Activated naive CD4-positive, alpha-beta T cell treated with anti-CD3 and anti-CD28 coated beads, Interleukin-2, amount 10 ng/mL, durations not matched to agents 7 days and 5 days (primary cell): ENCODE data around the gene OR10A3.
"Not testable (repeated sequence)": the region's sequence is repeated elsewhere in the genome, so short reads cannot be mapped to it uniquely, and the experiment has no call there.

Experiments used
- CTCF ChIA-PET: fragments of 350-600 bp; sonication (Branson Sonifier 250); formaldehyde crosslinking; loops from one replicate; lab custom pipeline; 2021; ENCODE audit warnings: antibody characterized with exemption; lab: Charles Lee
- DNase-seq: peaks from one replicate; pipeline ENCODE4 v3.0.0-alpha.2; 2020
- H3K27ac Mint-ChIP-seq: one replicate; pipeline ENCODE4 v1.8.0; 2021; ENCODE audit warnings: mild to moderate bottlenecking, moderate library complexity, mixed read lengths
- H3K27me3 Mint-ChIP-seq: one replicate; pipeline ENCODE4 v1.8.0; 2021; ENCODE audit warnings: mild to moderate bottlenecking, mixed read lengths
- H3K36me3 Mint-ChIP-seq: one replicate; pipeline ENCODE4 v1.8.0; 2021; ENCODE audit warnings: mixed read lengths
- H3K4me1 Mint-ChIP-seq: one replicate; pipeline ENCODE4 v1.8.0; 2021; ENCODE audit warnings: mixed read lengths
- H3K4me3 Mint-ChIP-seq: one replicate; pipeline ENCODE4 v1.8.0; 2021; ENCODE audit warnings: mild to moderate bottlenecking, moderate library complexity, mixed read lengths
- H3K9me3 Mint-ChIP-seq: one replicate; pipeline ENCODE4 v1.8.0; 2021; ENCODE audit warnings: mixed read lengths

The OR10A3 gene, protein sequence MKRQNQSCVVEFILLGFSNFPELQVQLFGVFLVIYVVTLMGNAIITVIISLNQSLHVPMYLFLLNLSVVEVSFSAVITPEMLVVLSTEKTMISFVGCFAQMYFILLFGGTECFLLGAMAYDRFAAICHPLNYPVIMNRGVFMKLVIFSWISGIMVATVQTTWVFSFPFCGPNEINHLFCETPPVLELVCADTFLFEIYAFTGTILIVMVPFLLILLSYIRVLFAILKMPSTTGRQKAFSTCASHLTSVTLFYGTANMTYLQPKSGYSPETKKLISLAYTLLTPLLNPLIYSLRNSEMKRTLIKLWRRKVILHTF

DNA sequence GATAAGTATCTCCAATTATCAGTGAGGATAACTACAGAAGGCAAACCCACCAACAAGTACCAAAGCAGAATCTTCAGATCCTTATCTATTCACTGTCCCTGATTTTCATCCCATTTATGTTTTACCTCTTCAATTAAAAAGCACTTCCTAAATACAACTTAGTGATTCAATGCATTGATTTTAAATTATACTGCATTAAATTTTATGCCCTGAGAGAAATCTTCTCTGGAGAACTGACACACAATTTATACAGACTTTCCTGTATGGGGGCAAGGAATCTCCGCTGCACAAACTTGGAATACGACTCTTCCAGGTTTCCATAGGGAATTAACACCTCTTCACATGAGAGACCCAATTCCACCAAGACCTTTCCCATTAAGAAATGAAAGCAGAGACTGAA lies at the start of gene OR10A3:
Gene OR10A3 (minus strand): TSS at position 101 of the 400 bp plus-strand sequence. CDS start 2,188 bp downstream, outside the sequence.
- Mint-ChIP-seq H3K27ac (no peak within 1 kb of the TSS), H3K36me3 (no peaks in the 10 kb centered on the region), H3K9me3 (peaks cover 15% of the 10 kb centered on the region), H3K27me3 (peaks cover 5% of the 10 kb centered on the region), H3K4me3 (no peak within 1 kb of the TSS), H3K4me1 (no peaks in the 10 kb centered on the region)
- CTCF ChIA-PET: no interaction called here
- DNase-seq: no peak

DNA sequence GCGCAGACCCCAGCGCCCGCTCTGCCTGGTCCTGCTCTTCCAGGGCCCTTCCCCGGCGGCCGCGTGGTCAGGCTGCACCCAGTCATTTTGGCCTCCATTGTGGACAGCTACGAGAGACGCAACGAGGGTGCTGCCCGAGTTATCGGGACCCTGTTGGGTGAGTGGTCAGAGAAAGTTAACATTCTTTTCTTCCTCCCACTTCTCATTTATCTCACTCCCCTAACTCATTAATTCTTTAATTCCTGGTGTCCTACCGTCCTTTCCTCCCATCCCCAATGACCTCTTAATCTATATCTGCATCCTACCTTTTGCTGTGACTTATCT lies 46.0 kb upstream of the OR10A3 start:
- Mint-ChIP-seq H3K4me1 (peaks cover 38% of the 10 kb centered on the region), H3K27ac (peak overlapping the region; percentile 89), H3K4me3 (peak overlapping the region; percentile 83)
- H3K9me3 Mint-ChIP-seq, DNase-seq, H3K36me3 Mint-ChIP-seq, H3K27me3 Mint-ChIP-seq: not testable (repeated sequence)
- CTCF ChIA-PET: interaction anchor here (0.9 to 1.9 kb wide), 9 partner anchors 12 to 889 kb away, joined by 3 to 30 read pairs (median 4); no protein-coding TSS in a partner anchor

DNA sequence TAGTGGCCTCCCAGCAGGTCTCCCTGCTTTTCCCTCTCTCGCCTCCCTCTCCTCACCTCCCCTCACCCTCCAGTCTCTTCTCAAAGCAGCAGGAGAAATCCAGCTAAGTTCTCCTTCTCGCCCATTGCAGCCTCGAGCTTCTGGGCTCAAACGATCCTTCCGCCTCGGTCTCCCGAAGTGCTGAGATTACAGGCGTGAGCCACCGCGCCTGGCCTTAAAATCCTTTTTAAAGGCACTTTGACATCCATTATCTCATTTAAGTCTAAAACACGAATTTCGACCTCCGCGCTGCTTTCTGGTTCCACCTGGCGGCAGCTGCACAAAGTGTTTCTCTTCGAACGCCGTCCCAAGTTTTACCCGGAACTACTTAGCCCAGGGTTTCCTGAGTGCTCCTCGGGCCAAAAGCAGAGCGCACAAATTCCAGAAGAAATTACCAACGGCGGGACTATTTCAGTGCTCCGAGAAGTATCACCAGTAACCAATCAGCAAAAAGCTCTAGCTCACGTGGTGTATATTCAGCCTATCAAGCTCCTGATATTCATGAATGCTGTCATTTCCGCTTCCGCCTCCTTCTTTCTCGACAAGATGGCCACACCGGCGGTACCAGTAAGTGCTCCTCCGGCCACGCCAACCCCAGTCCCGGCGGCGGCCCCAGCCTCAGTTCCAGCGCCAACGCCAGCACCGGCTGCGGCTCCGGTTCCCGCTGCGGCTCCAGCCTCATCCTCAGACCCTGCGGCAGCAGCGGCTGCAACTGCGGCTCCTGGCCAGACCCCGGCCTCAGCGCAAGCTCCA lies 45.5 kb upstream of the OR10A3 start, which contains the start of gene EIF3F:
Gene EIF3F (plus strand): TSS at position 570 of the 792 bp plus-strand sequence. CDS start 16 bp downstream, at position 586.
- DNase-seq: peak; percentile 93
- no peaks in the 10 kb centered on the region for H3K27me3 Mint-ChIP-seq
- peak within 1 kb of the TSS; percentile 83 for H3K4me3 Mint-ChIP-seq
- H3K9me3 Mint-ChIP-seq: no peaks in the 10 kb centered on the region
- peaks cover 4% of the 10 kb centered on the region for H3K36me3 Mint-ChIP-seq
- CTCF ChIA-PET: interaction anchor here (0.9 to 1.9 kb wide), 11 partner anchors 12 to 889 kb away, joined by 3 to 30 read pairs (median 4); no protein-coding TSS in a partner anchor
- H3K27ac Mint-ChIP-seq: peak within 1 kb of the TSS; percentile 89
- peaks cover 38% of the 10 kb centered on the region for H3K4me1 Mint-ChIP-seq

DNA sequence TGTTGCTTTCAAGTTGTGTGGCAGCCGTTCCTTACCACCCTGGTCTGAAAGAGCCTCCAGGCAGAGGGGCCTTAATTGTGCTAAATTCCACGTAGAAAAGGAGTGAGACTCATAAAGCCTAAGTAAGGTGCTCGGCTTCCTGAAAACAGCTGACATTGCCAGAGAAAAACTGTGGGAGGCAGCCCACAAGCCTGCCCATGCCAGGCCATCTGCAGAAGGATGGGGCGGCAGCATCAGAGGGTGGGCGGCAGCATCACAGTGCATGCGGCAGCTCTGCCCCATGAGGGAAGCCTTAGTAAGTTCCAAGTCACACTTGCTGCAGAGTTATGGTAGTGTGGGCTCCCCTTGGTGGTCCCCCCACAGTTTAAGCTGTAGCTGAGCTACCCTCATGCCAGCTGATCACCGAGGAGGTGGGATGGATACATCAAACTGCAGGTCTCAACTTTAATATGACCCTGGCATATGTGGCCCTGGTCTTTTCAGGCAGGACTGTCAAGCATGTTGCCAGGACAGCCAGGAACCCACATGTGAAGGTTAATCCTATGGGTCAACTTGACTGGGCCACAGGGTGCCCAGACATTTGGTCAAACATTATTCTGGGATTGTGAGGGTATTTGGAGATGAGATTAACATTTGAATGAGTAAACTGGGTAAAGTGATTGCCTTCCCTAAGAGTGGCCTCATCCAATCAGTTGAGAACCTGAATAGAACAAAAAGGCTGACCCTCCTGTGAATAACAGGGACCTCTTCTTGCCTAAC lies 42.5 kb upstream of the OR10A3 start:
- H3K4me3 Mint-ChIP-seq: no peak overlapping the region
- no peaks in the 10 kb centered on the region for H3K27me3 Mint-ChIP-seq
- CTCF ChIA-PET: no interaction called here
- no peaks in the 10 kb centered on the region for H3K9me3 Mint-ChIP-seq
- H3K36me3 Mint-ChIP-seq: peaks cover 2% of the 10 kb centered on the region
- no peak overlapping the region for H3K27ac Mint-ChIP-seq
- no peak for DNase-seq
- H3K4me1 Mint-ChIP-seq: peaks cover 22% of the 10 kb centered on the region

DNA sequence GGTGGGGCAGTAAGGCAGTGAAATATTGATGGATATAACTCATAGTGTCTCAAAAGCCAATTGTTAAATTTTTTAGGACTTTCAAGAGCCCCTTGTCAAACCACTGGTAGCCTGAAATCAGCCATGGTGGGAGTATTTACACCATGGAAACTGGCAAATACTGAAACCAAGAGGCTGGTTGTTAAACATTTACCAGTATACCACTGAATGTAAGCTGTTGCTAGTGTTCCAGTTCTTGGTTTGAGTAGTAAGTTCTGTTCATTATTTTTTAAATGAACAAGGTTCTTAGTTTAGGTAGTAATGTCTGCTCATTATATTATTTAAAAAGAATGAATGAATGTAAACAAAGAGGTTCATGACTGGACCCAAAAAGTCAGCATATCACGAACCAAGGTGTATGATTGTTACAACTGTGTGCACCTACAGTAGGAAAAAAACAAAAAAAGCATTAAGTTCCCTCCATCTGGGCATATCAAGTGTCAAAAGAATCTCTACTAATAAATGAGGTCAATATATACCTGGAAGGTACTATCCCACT lies 41.1 kb upstream of the OR10A3 start:
- Mint-ChIP-seq H3K27me3 (no peaks in the 10 kb centered on the region), H3K4me3 (no peak overlapping the region)
- CTCF ChIA-PET: no interaction called here

DNA sequence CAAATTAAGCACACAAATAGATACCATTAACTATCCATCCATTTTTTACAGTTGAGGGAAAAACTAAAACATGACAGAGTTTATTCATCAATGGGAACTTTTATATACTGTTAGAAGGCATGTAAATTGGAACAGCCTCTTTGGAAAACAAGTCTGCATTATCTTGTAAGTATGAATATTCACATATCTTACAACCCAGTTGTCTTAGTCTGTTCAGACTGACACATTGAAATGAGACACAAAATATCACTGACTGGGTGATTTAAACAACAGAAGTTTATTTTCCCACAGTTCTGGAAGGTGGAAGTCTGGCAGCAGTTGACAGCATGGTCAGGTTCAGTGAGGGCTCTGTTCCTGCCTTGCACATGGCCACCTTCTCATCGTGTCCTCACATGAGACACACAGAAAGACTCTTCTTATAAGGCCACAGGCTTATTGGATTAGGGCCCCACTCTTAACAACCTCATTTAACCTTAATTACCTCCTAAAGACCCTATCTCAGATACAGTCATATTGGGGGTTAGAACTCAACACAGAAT lies 40.2 kb upstream of the OR10A3 start:
- Mint-ChIP-seq H3K27me3 (no peaks in the 10 kb centered on the region), H3K4me1 (peaks cover 10% of the 10 kb centered on the region), H3K27ac (no peak overlapping the region), H3K9me3 (no peaks in the 10 kb centered on the region), H3K4me3 (no peak overlapping the region), H3K36me3 (no peaks in the 10 kb centered on the region)
- DNase-seq: no peak
- CTCF ChIA-PET: no interaction called here

More for the DNA sequence above, 41.1 kb upstream of the OR10A3 start:
- Mint-ChIP-seq H3K4me1 (peaks cover 13% of the 10 kb centered on the region), H3K36me3 (no peaks in the 10 kb centered on the region), H3K27ac (no peak overlapping the region), H3K9me3 (no peaks in the 10 kb centered on the region)
- no peak for DNase-seq

DNA sequence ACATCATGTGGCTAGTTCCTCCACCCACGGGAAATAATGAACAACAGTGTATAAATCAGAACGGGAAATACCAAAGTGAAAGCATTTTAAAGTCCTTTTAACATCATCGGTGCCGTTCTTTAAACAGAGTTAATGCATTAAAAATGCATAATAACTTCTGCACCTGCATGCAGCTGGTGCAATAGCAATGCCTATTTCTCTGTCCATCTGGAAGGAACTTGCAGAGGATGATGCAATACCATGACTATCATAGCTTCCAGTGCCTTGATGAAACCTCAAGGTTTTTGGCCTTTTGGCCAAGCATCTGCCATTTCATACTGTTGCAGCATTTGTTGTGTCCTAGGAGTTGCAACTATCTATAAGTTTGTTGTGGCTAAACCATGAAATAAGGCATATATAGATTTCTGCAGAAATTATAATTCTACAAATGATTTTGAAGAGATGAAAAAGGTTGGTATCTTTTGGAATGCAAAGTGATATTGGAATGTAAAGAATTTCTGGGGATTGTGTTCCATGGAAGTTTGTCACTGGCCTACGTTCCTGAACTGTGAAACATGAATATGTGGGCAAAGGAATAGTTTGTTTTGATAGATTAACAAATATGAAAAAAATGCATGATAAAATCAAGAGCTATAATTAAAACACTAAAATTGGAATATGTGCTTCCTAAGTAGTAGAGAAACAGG lies 35.9 kb upstream of the OR10A3 start:
- Mint-ChIP-seq H3K36me3 (no peaks in the 10 kb centered on the region), H3K27me3 (peaks cover 5% of the 10 kb centered on the region), H3K9me3 (no peaks in the 10 kb centered on the region), H3K4me3 (no peak overlapping the region), H3K27ac (no peak overlapping the region), H3K4me1 (no peaks in the 10 kb centered on the region)
- no peak for DNase-seq
- CTCF ChIA-PET: interaction anchor here (1.6 kb wide), 1 partner anchor 30 kb away, joined by 3 read pairs; no protein-coding TSS in a partner anchor

DNA sequence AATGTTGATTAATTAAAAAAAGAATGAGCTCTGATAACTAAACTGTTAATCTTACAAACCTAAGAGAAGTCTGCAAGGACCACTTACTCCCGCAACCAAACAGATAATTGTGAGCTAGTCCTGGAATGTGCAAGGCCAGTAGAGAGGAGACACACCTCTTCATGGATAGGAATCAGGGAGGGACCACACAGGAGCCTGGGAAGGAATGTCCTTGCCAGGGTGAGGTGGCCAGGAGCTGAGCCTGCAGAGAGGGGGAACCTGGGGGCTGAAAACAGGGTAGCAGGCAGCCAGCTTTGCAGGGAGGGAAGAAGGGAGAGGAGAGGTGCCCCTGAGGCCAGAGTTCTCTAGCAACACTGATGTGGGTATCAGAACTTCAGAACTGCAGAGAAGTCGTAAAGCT lies 33.2 kb upstream of the OR10A3 start:
- no peak for DNase-seq
- Mint-ChIP-seq H3K36me3 (no peaks in the 10 kb centered on the region), H3K27me3 (peaks cover 5% of the 10 kb centered on the region), H3K9me3 (no peaks in the 10 kb centered on the region), H3K27ac (no peak overlapping the region), H3K4me1 (no peaks in the 10 kb centered on the region), H3K4me3 (no peak overlapping the region)
- CTCF ChIA-PET: interaction anchor here (2.0 kb wide), 1 partner anchor 12 kb away, joined by 9 read pairs; the partner anchor contains the start of gene EIF3F

DNA sequence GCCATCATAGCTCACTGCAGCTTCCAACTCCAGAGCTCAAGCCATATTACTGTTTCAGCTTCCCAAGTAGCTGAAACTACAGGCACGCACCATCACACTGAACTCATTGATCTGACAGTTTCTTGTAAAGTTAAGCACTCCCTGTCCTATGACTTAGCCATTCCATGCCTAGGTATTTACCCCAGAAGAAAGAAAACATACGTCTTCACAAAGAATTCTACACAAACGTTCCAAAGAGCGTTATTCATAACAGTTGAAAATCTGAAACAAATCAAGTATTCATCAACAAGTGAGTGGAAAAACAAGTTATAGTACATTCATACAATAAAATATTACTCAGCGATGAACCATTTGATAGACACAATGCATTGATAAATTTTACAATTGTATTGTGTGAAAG lies 31.5 kb upstream of the OR10A3 start:
- DNase-seq: no peak
- CTCF ChIA-PET: interaction anchor here (2.0 kb wide), 1 partner anchor 13 kb away, joined by 9 read pairs; the partner anchor contains the start of gene EIF3F
- H3K27me3 Mint-ChIP-seq: peaks cover 5% of the 10 kb centered on the region

DNA sequence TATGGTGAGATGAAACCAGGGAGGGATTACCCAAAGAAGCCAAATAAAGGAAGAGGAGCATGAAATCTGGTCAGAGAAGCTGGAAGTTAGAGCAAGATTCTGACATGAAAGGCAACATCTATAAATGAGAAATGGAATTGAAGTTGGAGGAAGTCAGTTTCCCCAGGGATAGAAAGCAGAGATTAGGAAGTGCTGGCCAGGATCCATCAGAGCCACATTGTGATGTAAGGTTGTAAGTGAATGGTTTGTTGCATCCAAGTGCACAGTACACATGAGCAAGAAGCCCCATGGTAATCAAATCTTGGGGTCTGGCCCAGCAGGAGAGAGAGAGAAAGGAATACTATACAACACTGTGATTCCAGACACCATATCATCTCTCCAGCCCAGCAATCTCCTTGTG lies 30.3 kb upstream of the OR10A3 start:
- no peaks in the 10 kb centered on the region for H3K4me1 Mint-ChIP-seq
- no peak for DNase-seq
- no peaks in the 10 kb centered on the region for H3K9me3 Mint-ChIP-seq
- no peak overlapping the region for H3K4me3 Mint-ChIP-seq
- no peak overlapping the region for H3K27ac Mint-ChIP-seq
- CTCF ChIA-PET: no interaction called here
- peaks cover 11% of the 10 kb centered on the region for H3K27me3 Mint-ChIP-seq
- no peaks in the 10 kb centered on the region for H3K36me3 Mint-ChIP-seq

More for the DNA sequence above, 31.5 kb upstream of the OR10A3 start:
- no peaks in the 10 kb centered on the region for H3K9me3 Mint-ChIP-seq
- H3K4me3 Mint-ChIP-seq: no peak overlapping the region
- H3K36me3 Mint-ChIP-seq: no peaks in the 10 kb centered on the region
- H3K4me1 Mint-ChIP-seq: no peaks in the 10 kb centered on the region
- H3K27ac Mint-ChIP-seq: no peak overlapping the region

DNA sequence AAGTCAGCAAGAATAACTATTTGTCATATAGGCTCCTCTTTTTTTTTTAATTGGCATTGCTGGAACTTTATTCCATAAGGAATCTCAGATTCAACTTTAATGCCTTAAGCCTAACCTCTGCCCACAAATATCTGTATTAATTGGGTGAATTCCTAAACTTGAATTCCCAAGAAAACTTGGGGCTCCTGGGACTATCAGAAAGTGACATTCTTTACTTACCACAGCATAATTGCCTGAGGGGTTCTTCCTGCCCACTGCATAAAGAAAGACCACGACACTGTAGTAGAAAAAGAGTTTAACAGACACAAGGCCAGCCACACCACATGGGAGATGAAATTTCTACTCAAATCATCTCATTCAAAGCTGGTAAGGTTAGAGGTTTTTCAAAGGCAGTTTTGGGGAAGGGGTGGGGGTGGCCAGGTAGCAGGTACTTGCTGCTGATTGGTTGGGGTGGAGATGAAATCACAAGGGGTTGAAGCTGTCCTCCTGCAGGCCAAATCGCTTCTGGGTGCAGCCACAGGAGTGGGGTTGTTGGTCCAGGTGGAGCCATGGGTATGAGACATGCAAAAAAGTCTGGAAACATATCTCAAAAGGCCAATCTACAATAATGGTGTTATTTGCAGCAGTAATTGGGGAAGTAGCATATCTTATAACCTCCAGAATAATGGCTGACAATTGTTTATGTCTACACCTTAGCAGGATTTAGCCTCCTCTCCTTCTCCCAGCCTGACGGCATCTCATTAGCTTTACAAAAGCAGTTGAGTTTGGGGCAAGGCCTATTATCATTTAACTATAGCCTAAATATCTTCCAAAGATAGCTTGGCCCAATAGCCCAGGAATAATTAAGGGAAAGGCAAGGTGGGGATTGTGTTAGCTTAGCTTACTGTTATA lies 28.5 kb upstream of the OR10A3 start:
- Mint-ChIP-seq H3K36me3 (no peaks in the 10 kb centered on the region), H3K27me3 (peaks cover 12% of the 10 kb centered on the region), H3K4me3 (no peak overlapping the region), H3K27ac (no peak overlapping the region), H3K4me1 (no peaks in the 10 kb centered on the region), H3K9me3 (no peaks in the 10 kb centered on the region)
- CTCF ChIA-PET: no interaction called here
- DNase-seq: no peak

DNA sequence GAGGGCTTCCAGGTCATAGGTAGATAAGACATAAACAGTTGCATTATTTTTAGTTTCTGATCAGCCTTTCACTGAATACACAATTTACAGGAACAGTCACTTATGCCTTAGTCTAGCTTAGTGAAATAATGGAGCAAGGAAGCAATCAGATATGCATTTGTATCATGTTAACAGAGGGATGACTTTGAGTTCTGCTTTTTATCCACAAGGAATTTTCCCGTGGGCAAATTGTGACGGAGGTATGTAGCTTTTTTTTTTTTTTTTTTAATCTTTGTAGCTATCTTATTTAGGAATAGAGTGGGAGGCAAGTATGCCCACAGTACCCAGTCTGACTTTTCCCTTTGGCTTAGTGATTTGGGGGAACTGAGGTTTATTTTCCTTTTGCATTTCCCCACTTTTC lies 27.2 kb upstream of the OR10A3 start:
- no peak for DNase-seq
- no peak overlapping the region for H3K4me3 Mint-ChIP-seq
- CTCF ChIA-PET: interaction anchor here (1.0 kb wide), 1 partner anchor 21 kb away, joined by 3 read pairs; no protein-coding TSS in a partner anchor

More for the DNA sequence above, 27.2 kb upstream of the OR10A3 start:
- Mint-ChIP-seq H3K27me3 (peaks cover 7% of the 10 kb centered on the region), H3K36me3 (no peaks in the 10 kb centered on the region), H3K4me1 (no peaks in the 10 kb centered on the region), H3K9me3 (no peaks in the 10 kb centered on the region), H3K27ac (no peak overlapping the region)
